Stimulated activated CD4-positive, alpha-beta T cell treated with anti-CD3 and anti-CD28 coated beads, Interleukin-15, amount 100 ng/mL, for 1 hour (primary cell): Measurements from ENCODE around the gene NHERF2.
"Not testable (repeated sequence)": the region's sequence is repeated elsewhere in the genome, so short reads cannot be mapped to it uniquely, and the experiment has no call there.

Experiments used
- DNase-seq, 2 donors: peaks; one replicate each; pipeline ENCODE4 v3.0.0-alpha.2; 2020; ENCODE audit warnings: low read depth in 1 of 2, low spot score in 1 of 2

Gene NHERF2

GRCh38 chr16:2025251-2025650, 1.5 kb upstream of the NHERF2 start:
- DNase-seq = no peak

GRCh38 chr16:2025878-2026460, 733 bp upstream of the NHERF2 start:
- no peak for DNase-seq

DNA sequence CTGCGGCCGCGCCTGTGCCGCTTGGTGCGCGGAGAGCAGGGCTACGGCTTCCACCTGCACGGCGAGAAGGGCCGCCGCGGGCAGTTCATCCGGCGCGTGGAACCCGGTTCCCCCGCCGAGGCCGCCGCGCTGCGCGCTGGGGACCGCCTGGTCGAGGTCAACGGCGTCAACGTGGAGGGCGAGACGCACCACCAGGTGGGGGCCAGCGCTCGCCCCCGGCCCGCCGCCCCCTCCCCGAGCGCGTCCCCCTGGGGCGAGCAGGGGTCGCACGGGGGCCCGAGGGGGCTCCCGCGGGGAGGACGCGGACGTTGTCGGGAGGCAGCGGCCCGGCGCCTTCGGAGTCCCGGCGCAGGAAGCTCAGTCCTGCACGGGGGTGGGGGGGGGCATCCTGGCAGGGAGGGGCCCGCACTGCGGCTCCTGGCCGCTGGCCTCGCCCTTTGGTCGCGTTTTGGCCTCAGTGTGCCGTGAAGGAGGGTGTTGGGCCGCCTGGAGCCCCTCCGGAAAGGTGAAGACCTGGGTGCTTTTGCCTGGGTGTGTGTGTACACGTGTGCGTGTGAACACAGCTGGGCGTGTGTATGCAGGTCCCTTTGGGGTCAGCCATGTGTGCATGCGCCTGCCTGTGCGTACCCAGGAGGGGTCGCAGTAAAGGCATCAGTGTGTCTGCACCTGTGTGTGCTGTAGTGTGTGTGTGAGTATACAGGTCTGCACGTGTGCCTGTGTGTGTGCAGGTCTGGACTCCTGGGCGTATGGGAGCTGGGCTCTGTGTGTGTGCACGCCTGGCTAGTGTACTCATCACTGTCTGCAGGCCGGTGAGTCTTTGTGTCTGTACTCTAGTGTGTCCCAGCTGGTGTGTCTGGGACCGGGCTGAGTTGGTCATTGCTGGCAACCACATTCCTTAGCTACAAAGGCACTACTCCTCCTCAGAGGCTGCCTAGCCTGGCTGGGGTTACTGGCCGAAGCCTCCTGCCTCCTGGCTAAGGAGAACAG, 615 bp downstream of the NHERF2 start:
- no peak for DNase-seq

DNA sequence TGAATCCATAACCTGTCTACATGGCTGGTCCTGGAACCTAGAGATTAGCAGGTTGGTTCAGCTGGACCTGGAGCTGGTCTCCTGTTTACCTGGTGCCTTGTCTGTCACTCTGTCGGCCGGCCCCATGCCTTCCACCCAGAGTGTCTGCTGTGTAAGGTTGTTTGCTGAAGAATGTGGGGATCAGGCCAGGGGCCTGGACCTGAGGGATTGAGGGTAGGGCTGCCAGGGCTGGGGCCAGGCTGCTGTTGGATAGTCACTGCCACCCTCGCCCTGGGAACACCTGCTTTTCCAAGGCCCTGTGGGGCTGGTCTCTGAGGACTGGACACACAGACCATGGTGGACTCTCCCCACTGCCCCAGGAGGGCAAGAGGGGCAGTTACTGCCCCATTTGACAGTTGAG, 1.4 kb downstream of the NHERF2 start:
- no peak for DNase-seq

GRCh38 chr16:2028620-2029220, 2.0 kb downstream of the NHERF2 start:
- DNase-seq = no peak

GRCh38 chr16:2029350-2029749, 2.6 kb downstream of the NHERF2 start:
- no peak for DNase-seq

GRCh38 chr16:2030036-2030435, 3.3 kb downstream of the NHERF2 start:
- DNase-seq = no peak

DNA sequence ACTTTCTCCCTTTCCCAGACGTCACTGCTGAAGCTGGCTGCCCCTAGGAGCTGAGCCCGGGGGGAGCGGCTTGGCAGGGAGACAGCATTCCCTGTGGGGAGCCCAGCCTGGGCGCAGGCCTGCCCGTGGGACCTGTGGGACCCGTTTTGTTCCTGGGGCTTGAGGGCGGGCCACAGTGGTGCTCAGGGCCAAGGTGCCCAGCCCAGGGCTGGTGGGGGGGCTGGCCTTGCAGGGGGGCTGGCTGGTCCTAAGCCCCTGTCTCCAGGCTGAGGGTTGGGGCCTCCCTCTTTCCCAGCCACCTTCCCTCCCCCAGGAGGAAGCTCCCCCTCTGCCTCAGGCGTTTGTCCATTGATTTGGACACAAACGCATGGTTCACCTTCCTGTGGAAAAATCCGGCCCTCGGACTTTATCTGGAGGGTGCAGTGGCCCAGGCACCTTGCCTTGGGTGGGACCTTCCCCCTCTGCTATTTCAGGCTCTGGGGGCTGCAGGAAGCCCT, 4.4 kb downstream of the NHERF2 start:
- no peak for DNase-seq

- no peak for DNase-seq
These were observed 5.8 kb downstream of the NHERF2 start for GRCh38 chr16:2032285-2033056.

- no peak for DNase-seq
These were observed 6.6 kb downstream of the NHERF2 start for GRCh38 chr16:2033057-2033908.

DNA sequence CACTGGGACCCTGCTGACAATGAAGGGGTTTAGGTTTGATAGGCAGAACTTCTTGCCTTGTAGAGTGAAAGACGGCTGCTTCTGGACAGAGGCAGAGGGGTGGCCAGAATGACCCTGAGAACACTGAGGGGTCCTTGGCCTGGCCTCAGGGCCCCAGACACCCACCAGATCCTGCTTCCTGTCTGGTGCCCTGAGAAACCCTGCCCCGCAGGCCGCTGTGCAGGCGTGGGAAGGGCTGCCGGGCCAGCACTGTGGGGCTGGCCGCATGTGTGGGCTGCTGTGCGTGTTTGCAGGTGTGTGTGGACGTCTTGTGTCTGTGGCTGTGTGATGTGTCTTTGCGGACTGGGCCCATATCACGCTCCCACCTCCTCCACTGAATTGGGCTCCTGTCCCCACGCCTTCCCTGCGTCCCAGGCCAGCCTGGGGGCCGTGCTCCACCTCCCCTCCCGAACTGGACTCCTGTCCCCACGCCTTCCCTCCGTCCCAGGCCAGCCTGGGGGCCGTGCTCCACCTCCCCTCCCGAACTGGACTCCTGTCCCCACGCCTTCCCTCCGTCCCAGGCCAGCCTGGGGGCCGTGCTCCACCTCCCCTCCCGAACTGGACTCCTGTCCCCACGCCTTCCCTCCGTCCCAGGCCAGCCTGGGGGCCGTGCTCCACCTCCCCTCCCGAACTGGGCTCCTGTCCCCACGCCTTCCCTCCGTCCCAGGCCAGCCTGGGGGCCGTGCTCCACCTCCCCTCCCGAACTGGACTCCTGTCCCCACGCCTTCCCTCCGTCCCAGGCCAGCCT, 7.4 kb downstream of the NHERF2 start:
- DNase-seq = not testable (repeated sequence)

- no peak for DNase-seq
These were observed 8.2 kb downstream of the NHERF2 start for GRCh38 chr16:2034696-2035430.

DNA sequence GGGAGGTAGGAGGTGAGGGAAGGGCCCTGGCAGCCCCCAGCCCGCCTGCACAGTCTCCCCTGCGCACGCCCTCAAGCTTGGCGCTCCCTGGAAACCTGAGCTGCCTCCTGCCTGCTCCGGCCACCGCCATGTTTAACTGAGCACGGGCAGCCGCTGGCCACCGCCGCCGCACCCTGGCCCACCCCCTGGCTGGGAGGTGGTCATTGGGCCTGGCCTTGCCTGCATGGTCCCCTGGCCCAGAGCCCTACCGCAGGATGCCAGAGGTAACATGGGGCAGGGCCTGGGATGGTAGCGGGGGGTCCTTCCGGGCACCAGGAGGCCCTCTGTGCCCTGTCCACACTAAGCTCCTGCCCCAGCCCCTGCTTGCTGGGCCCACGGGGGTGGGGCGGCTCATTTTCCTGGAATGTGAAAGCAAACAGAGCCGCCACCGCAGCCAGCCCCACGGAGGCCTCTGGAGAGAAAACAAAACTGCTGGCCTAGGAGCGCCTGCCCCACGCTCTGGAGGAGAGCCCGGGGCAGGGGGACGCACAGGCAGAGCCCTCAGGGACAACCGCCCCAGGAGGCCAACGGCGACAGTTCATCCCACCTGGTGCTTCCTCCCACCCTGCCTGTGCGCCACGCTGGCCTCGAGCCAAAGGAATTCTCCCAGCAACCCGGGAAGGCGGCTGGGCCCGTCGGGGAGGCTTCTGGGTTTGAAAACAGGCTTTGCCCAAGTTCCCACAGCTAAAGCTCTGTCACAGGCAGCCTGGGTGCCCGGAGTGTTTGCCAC, 8.9 kb downstream of the NHERF2 start:
- DNase-seq = no peak

DNA sequence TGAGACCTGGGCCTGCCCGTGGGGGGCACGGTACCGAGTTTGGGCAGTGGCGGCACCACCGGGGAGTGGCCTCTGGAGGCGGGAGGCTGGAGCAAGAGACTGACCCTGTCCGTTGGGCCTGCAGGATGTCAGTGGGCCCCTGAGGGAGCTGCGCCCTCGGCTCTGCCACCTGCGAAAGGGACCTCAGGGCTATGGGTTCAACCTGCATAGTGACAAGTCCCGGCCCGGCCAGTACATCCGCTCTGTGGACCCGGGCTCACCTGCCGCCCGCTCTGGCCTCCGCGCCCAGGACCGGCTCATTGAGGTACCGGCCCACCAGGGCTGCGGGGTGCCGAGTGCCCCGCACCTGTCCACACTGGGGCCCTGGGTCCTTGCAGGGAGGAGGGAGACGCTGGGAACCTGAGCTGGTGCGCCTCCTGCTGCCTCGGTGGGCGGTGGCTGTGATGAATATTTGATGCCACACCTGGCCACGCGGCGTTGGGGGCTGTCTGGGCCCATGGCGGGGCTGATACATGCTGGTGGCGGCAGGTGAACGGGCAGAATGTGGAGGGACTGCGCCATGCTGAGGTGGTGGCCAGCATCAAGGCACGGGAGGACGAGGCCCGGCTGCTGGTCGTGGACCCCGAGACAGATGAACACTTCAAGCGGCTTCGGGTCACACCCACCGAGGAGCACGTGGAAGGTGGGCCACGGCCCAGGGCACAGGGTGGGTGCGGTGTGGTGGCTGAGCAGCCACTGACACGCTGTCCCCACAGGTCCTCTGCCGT, 9.7 kb downstream of the NHERF2 start:
- DNase-seq = no peak

DNA sequence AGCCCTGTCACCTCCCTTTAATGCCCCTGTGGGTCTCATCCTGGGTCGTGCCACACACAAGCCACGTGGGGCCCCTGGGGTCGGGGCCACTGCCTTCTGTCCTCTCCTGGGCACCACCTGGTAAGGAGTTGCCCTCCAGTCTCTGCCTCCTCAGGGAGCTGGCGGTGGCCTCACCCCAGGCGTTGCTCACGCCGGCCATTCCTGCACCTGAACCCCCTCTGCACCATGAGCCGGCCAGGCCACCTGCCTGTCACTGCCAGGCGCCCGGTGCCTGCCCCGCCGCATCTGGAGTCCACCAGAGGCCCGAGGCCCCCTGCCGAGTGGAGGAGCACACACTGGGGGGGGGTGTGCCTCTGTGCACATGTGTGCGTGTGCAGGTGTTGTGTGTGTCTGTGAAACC, 10.4 kb downstream of the NHERF2 start:
- no peak for DNase-seq

DNA sequence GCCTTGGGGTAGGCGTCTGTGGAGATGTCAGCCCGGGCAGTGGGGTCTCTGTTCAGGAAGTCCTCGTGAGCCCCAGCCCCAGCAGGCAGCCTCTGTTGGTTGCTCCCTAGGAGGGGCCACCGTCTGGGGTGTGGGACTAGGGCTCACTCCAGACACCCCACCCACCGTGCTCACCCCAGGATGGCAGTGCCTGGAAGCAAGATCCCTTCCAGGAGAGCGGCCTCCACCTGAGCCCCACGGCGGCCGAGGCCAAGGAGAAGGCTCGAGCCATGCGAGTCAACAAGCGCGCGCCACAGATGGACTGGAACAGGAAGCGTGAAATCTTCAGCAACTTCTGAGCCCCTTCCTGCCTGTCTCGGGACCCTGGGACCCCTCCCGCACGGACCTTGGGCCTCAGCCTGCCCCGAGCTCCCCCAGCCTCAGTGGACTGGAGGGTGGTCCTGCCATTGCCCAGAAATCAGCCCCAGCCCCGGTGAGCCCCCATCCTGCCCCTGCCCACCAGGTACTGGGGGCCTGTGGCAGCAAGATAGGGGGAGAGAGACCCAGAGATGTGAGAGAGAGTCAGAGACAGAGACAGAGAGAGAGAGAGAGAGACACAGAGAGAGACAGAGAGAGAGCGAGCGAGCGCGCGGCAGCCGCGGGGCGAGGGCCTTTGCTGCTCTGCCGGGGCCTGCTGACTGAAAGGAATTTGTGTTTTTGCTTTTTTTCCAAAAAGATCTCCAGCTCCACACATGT, 11.1 kb downstream of the NHERF2 start:
- no peak for DNase-seq
